CD4-positive, alpha-beta memory T cell (primary cell): ENCODE results near the gene IL1RAP. TPM values are rescaled to one million over a fixed set of nuclear protein-coding genes. Genes with fewer than 3 reads are reported as not detected.

Experiments
- CTCF ChIA-PET: fragments of 350-600 bp; sonication (Branson Sonifier 250); formaldehyde crosslinking; loops from one replicate; lab custom pipeline; 2021; ENCODE audit warnings: inconsistent platforms; ENCODE audit not compliant: partially characterized antibody; lab: Charles Lee
- POLR2A ChIA-PET: fragments of 350-600 bp; sonication (Branson Sonifier 250); formaldehyde crosslinking; loops from one replicate; lab custom pipeline; 2021; ENCODE audit not compliant: partially characterized antibody; lab: Charles Lee
- DNase-seq, 5 donors: peaks; one replicate each; pipeline versions ENCODE4 v3.0.0 to v3.0.0-alpha.2; 2020 to 2022; ENCODE audit warnings: mixed read lengths in 1 of 5
- H3K27ac ChIP-seq: one replicate; pipeline ENCODE4 v1.7.0; 2013; ENCODE audit warnings: low read depth, low read length
- H3K27me3 ChIP-seq: 2 replicates; pipeline ENCODE4 v1.7.0; 2013; ENCODE audit warnings: mild to moderate bottlenecking, low read length, moderate library complexity; ENCODE audit not compliant: insufficient read depth
- H3K36me3 ChIP-seq: 2 replicates; pipeline ENCODE4 v1.7.0; 2013; ENCODE audit warnings: mild to moderate bottlenecking, low read length, moderate library complexity; ENCODE audit not compliant: insufficient read depth
- H3K4me1 ChIP-seq: 2 replicates; pipeline ENCODE4 v1.7.0; 2013; ENCODE audit warnings: mild to moderate bottlenecking, low read length, moderate library complexity; ENCODE audit not compliant: insufficient read depth
- H3K4me3 ChIP-seq, 2 donors: one replicate each; pipeline ENCODE4 v1.7.0; 2013; ENCODE audit warnings: low read length in 2 of 2, mild to moderate bottlenecking in 1 of 2
- H3K9me3 ChIP-seq, 2 donors: one replicate each; pipeline ENCODE4 v1.7.0; 2013; ENCODE audit warnings: low read length in 2 of 2, control low read depth in 1 of 2; ENCODE audit not compliant: control insufficient read depth in 1 of 2
- H3K27ac Mint-ChIP-seq, 7 donors: one replicate each; pipeline ENCODE4 v1.8.0; 2020 to 2021; ENCODE audit warnings: mixed read lengths in 7 of 7, mild to moderate bottlenecking in 6 of 7, inconsistent platforms in 3 of 7, moderate library complexity in 3 of 7
- H3K27me3 Mint-ChIP-seq, 2 donors: one replicate each; pipeline ENCODE4 v1.8.0; 2020 to 2021; ENCODE audit warnings: mixed read lengths in 2 of 2
- H3K36me3 Mint-ChIP-seq, 2 donors: one replicate each; pipeline ENCODE4 v1.8.0; 2020 to 2021; ENCODE audit warnings: mixed read lengths in 2 of 2, inconsistent platforms in 1 of 2, mild to moderate bottlenecking in 1 of 2
- H3K4me1 Mint-ChIP-seq, 4 donors: one replicate each; pipeline ENCODE4 v1.8.0; 2020 to 2021; ENCODE audit warnings: mixed read lengths in 4 of 4, mild to moderate bottlenecking in 1 of 4
- H3K4me3 Mint-ChIP-seq, 8 donors: one replicate each; pipeline ENCODE4 v1.8.0; 2020 to 2021; ENCODE audit warnings: mixed read lengths in 8 of 8, mild to moderate bottlenecking in 7 of 8, moderate library complexity in 6 of 8, inconsistent platforms in 3 of 8
- H3K9me3 Mint-ChIP-seq, 8 donors: one replicate each; pipeline ENCODE4 v1.8.0; 2020 to 2021; ENCODE audit warnings: mixed read lengths in 8 of 8, mild to moderate bottlenecking in 5 of 8, inconsistent platforms in 3 of 8, moderate library complexity in 1 of 8
- intact Hi-C: fragments of 100-400 bp; cut with micrococcal nuclease; formaldehyde crosslinking; loops from one replicate; pipeline ENCODE4 v1.15.1; 2023
- polyA plus RNA-seq, 2 donors: library from polyadenylated mRNA; unstranded; fragments of 300-500 nt; fragmentation: Illumina TruSeq; gene quantifications; one replicate each; pipeline ENCODE4 v1.2.3, GENCODE V29; 2021
- total RNA-seq, 2 experiments: library from RNA; stranded (reverse); gene quantifications; one replicate each; pipeline ENCODE4 v1.2.3, GENCODE V29; 2021

The IL1RAP gene
- total and polyA plus RNA-seq, 4 experiments from 2014 or later = 4.1 to 14.6 (median 8.2) TPM

- intact Hi-C loops = no loop called here
- CTCF ChIA-PET = no interaction called here
These were observed 117.4 kb downstream of the IL1RAP start for GRCh38 chr3:190631295-190631694.

GRCh38 chr3:190641564-190641963, 127.7 kb downstream of the IL1RAP start:
- H3K4me1 Mint-ChIP-seq = peaks cover 0 to 2% (median 0%) of the 10 kb centered on the region in 4 donors
- Histone ChIP-seq H3K27me3 (no peaks in the 10 kb centered on the region), H3K4me3 (no peak overlapping the region), H3K9me3 (no peaks in the 10 kb centered on the region), H3K4me1 (no peaks in the 10 kb centered on the region), H3K27ac (no peak overlapping the region), H3K36me3 (no peaks in the 10 kb centered on the region)
- H3K9me3 Mint-ChIP-seq = no peaks in the 10 kb centered on the region
- no peak overlapping the region for H3K27ac Mint-ChIP-seq
- intact Hi-C loops = no loop called here
- ChIA-PET CTCF (no interaction called here), POLR2A (no interaction called here)
- DNase-seq = no peak
- H3K27me3 Mint-ChIP-seq = no peaks in the 10 kb centered on the region
- H3K4me3 Mint-ChIP-seq = no peak overlapping the region
- H3K36me3 Mint-ChIP-seq = peaks cover 25 to 45% of the 10 kb centered on the region in 2 donors

More at GRCh38 chr3:190631295-190631694, 117.4 kb downstream of the IL1RAP start:
- Histone ChIP-seq H3K9me3 (no peaks in the 10 kb centered on the region), H3K4me3 (no peak overlapping the region), H3K4me1 (no peaks in the 10 kb centered on the region), H3K27me3 (no peaks in the 10 kb centered on the region), H3K27ac (no peak overlapping the region), H3K36me3 (no peaks in the 10 kb centered on the region)
- Mint-ChIP-seq H3K9me3 (no peaks in the 10 kb centered on the region), H3K36me3 (peaks cover 7 to 28% of the 10 kb centered on the region in 2 donors), H3K4me1 (peaks cover 0 to 4% (median under 1%) of the 10 kb centered on the region in 4 donors), H3K27me3 (no peaks in the 10 kb centered on the region), H3K27ac (peak overlapping the region in 1 of 7 donors; percentile 29), H3K4me3 (no peak overlapping the region)
- DNase-seq = no peak
- POLR2A ChIA-PET = no interaction called here

- CTCF ChIA-PET = no interaction called here
- Histone ChIP-seq H3K27ac (no peak overlapping the region), H3K27me3 (no peaks in the 10 kb centered on the region), H3K9me3 (no peaks in the 10 kb centered on the region), H3K36me3 (no peaks in the 10 kb centered on the region), H3K4me1 (no peaks in the 10 kb centered on the region), H3K4me3 (no peak overlapping the region)
- H3K36me3 Mint-ChIP-seq = peaks cover 28 to 45% of the 10 kb centered on the region in 2 donors
- peaks cover 0 to 2% (median 0%) of the 10 kb centered on the region in 4 donors for H3K4me1 Mint-ChIP-seq
- no peak for DNase-seq
- H3K27me3 Mint-ChIP-seq = no peaks in the 10 kb centered on the region
- no peaks in the 10 kb centered on the region for H3K9me3 Mint-ChIP-seq
- intact Hi-C loops = no loop called here
- no peak overlapping the region for H3K4me3 Mint-ChIP-seq
- POLR2A ChIA-PET = no interaction called here
- no peak overlapping the region for H3K27ac Mint-ChIP-seq
These were observed 128.1 kb downstream of the IL1RAP start for GRCh38 chr3:190642016-190642415.

- no peak for DNase-seq
- Mint-ChIP-seq H3K27me3 (no peaks in the 10 kb centered on the region), H3K9me3 (no peaks in the 10 kb centered on the region), H3K27ac (no peak overlapping the region), H3K4me1 (peaks cover 0 to 2% (median 0%) of the 10 kb centered on the region in 4 donors), H3K4me3 (no peak overlapping the region), H3K36me3 (peaks cover 44 to 58% of the 10 kb centered on the region in 2 donors)
- H3K9me3 ChIP-seq = no peaks in the 10 kb centered on the region
- H3K4me3 ChIP-seq = no peak overlapping the region
- H3K27me3 ChIP-seq = no peaks in the 10 kb centered on the region
- POLR2A ChIA-PET = no interaction called here
- H3K4me1 ChIP-seq = no peaks in the 10 kb centered on the region
- CTCF ChIA-PET = no interaction called here
- no peak overlapping the region for H3K27ac ChIP-seq
- intact Hi-C loops = no loop called here
- no peaks in the 10 kb centered on the region for H3K36me3 ChIP-seq
These were observed 130.2 kb downstream of the IL1RAP start for GRCh38 chr3:190644035-190644434.

- peaks cover 45 to 61% of the 10 kb centered on the region in 2 donors for H3K36me3 Mint-ChIP-seq
- Histone ChIP-seq H3K27ac (no peak overlapping the region), H3K4me1 (no peaks in the 10 kb centered on the region), H3K36me3 (no peaks in the 10 kb centered on the region), H3K4me3 (no peak overlapping the region), H3K27me3 (no peaks in the 10 kb centered on the region), H3K9me3 (no peaks in the 10 kb centered on the region)
- intact Hi-C loops = no loop called here
- no peaks in the 10 kb centered on the region for H3K4me1 Mint-ChIP-seq
- H3K27me3 Mint-ChIP-seq = no peaks in the 10 kb centered on the region
- CTCF ChIA-PET = no interaction called here
- H3K9me3 Mint-ChIP-seq = no peaks in the 10 kb centered on the region
- H3K4me3 Mint-ChIP-seq = no peak overlapping the region
- no peak for DNase-seq
- POLR2A ChIA-PET = no interaction called here
- no peak overlapping the region for H3K27ac Mint-ChIP-seq
These were observed 130.9 kb downstream of the IL1RAP start for GRCh38 chr3:190644766-190645165.

GRCh38 chr3:190645932-190646460, 132.1 kb downstream of the IL1RAP start:
- Mint-ChIP-seq H3K4me3 (no peak overlapping the region), H3K36me3 (peaks cover 43 to 53% of the 10 kb centered on the region in 2 donors), H3K27ac (no peak overlapping the region), H3K4me1 (no peaks in the 10 kb centered on the region), H3K27me3 (no peaks in the 10 kb centered on the region), H3K9me3 (no peaks in the 10 kb centered on the region)
- no peaks in the 10 kb centered on the region for H3K9me3 ChIP-seq
- CTCF ChIA-PET = no interaction called here
- DNase-seq = no peak
- no peaks in the 10 kb centered on the region for H3K27me3 ChIP-seq
- H3K36me3 ChIP-seq = no peaks in the 10 kb centered on the region
- H3K4me1 ChIP-seq = no peaks in the 10 kb centered on the region
- intact Hi-C loops = no loop called here
- no peak overlapping the region for H3K4me3 ChIP-seq
- POLR2A ChIA-PET = no interaction called here
- H3K27ac ChIP-seq = no peak overlapping the region

- CTCF ChIA-PET = no interaction called here
- no peaks in the 10 kb centered on the region for H3K9me3 Mint-ChIP-seq
- H3K36me3 Mint-ChIP-seq = peaks cover 42 to 50% of the 10 kb centered on the region in 2 donors
These were observed 133.1 kb downstream of the IL1RAP start for GRCh38 chr3:190646996-190647395.

More at GRCh38 chr3:190646996-190647395, 133.1 kb downstream of the IL1RAP start:
- H3K4me3 Mint-ChIP-seq = no peak overlapping the region
- H3K27ac ChIP-seq = no peak overlapping the region
- no peaks in the 10 kb centered on the region for H3K4me1 ChIP-seq
- H3K36me3 ChIP-seq = no peaks in the 10 kb centered on the region
- no peaks in the 10 kb centered on the region for H3K27me3 Mint-ChIP-seq
- H3K4me1 Mint-ChIP-seq = no peaks in the 10 kb centered on the region
- no peak for DNase-seq
- intact Hi-C loops = no loop called here
- H3K4me3 ChIP-seq = no peak overlapping the region
- no peak overlapping the region for H3K27ac Mint-ChIP-seq
- POLR2A ChIA-PET = no interaction called here
- no peaks in the 10 kb centered on the region for H3K9me3 ChIP-seq
- no peaks in the 10 kb centered on the region for H3K27me3 ChIP-seq
